AG09309 (cell line): ENCODE results near the gene PPME1.
"Not testable (repeated sequence)": the region's sequence is repeated elsewhere in the genome, so short reads cannot be mapped to it uniquely, and the experiment has no call there.

ENCODE experiments used
- DNase-seq: peaks from one replicate; pipeline ENCODE4 v3.0.0-alpha.2; 2010; ENCODE audit warnings: low read depth
- H3K4me3 ChIP-seq: 2 replicates; pipeline ENCODE4 v1.5.1; 2011; ENCODE audit warnings: mild to moderate bottlenecking, low read depth, low read length, moderate library complexity; ENCODE audit not compliant: control insufficient read depth
- CTCF ChIP-seq: IDR thresholded peaks from 2 replicates; pipeline ENCODE4 v1.5.1; 2011; ENCODE audit warnings: mild to moderate bottlenecking, low read depth, low read length, inconsistent platforms; ENCODE audit not compliant: insufficient read depth, control insufficient read depth; ENCODE audit errors: missing control alignments

Gene PPME1

GRCh38 chr11:74135127-74135840, 35.8 kb upstream of the PPME1 start:
- no peak for DNase-seq
- no peak for TF ChIP-seq CTCF
- H3K4me3 ChIP-seq = no peak overlapping the region

- H3K4me3 ChIP-seq = no peak overlapping the region
- TF ChIP-seq CTCF = no peak
- DNase-seq = no peak
Observed at GRCh38 chr11:74138021-74138420, 33.1 kb upstream of the PPME1 start.

- H3K4me3 ChIP-seq = no peak overlapping the region
- DNase-seq = peak; percentile 89
- no peak for TF ChIP-seq CTCF
Observed at GRCh38 chr11:74138572-74138971, 32.5 kb upstream of the PPME1 start.

GRCh38 chr11:74139151-74139918, 31.8 kb upstream of the PPME1 start:
- TF ChIP-seq CTCF = no peak
- DNase-seq = no peak
- H3K4me3 ChIP-seq = no peak overlapping the region

GRCh38 chr11:74139919-74140431, 31.1 kb upstream of the PPME1 start:
- not testable (repeated sequence) for DNase-seq, H3K4me3 ChIP-seq

- TF ChIP-seq CTCF = no peak
- DNase-seq = no peak
- H3K4me3 ChIP-seq = no peak overlapping the region
Observed at GRCh38 chr11:74141241-74141695, 29.8 kb upstream of the PPME1 start.

- no peak for DNase-seq
- no peak for TF ChIP-seq CTCF
- H3K4me3 ChIP-seq = no peak overlapping the region
Observed at GRCh38 chr11:74141908-74142307, 29.2 kb upstream of the PPME1 start.
